ENCODE measurements around the gene TNS1.
A peak's percentile ranks its signal among the peaks of the same experiment; 100 is the strongest.

The TNS1 gene

DNA sequence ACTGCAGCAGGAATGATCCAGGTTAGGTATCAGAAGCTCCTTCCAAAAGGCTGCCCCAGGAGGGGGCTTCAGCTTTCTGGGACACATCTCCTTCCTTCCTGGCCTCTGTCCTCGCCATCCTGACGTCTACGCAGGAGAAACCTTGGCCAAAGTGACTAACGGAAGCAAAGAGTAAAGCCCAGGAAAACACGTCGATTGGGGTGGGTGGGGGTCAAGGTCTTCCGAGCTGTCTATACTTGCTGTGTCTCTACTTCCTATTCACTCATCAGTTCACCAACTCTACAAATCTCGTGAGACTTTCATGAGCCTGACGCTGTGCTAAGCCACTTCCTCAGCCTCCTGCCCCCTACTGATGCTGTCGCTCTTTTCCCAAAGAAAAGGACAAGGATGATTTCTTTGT lies 212.6 kb downstream of the TNS1 start:
- DNase-seq (ENCODE audit: low read depth in 1 of 2, low spot score in 1 of 2) = peak in 1 of 2 experiments; percentile 22
- H3K27me3 ChIP-seq (ENCODE audit: insufficient read depth, poor library complexity, severe bottlenecking) = no peaks in the 10 kb centered on the region
- no peak overlapping the region for H3K27ac ChIP-seq (replicated peaks)
- peak; percentile 30; the same call in 1 of the 2 replicates for TF ChIP-seq SPI1 (IDR thresholded peaks at IDR 0.05; ENCODE audit: borderline replicate concordance, low read depth)
- no peak for TF ChIP-seq GABPA (IDR thresholded peaks at IDR 0.05; ENCODE audit: low read depth)
- H3K4me3 ChIP-seq (replicated peaks; ENCODE audit: insufficient read depth, low read length) = peak overlapping the region; percentile 23

GRCh38 chr2:217789736-217790181 lies 213.0 kb downstream of the TNS1 start:
- peak; percentile 34; the same call in 1 of the 2 replicates for TF ChIP-seq SPI1 (IDR thresholded peaks at IDR 0.05; ENCODE audit: borderline replicate concordance, low read depth)
- TF ChIP-seq CTCF (IDR thresholded peaks at IDR 0.05; ENCODE audit: insufficient read depth, low read length) = no peak
- peak overlapping the region; percentile 23 for H3K4me3 ChIP-seq (replicated peaks; ENCODE audit: insufficient read depth, low read length)
- no peak overlapping the region for H3K27ac ChIP-seq (replicated peaks)
- no peaks in the 10 kb centered on the region for H3K27me3 ChIP-seq (ENCODE audit: insufficient read depth, poor library complexity, severe bottlenecking)
- no peak for DNase-seq (ENCODE audit: low read depth in 1 of 2, low spot score in 1 of 2)

DNA sequence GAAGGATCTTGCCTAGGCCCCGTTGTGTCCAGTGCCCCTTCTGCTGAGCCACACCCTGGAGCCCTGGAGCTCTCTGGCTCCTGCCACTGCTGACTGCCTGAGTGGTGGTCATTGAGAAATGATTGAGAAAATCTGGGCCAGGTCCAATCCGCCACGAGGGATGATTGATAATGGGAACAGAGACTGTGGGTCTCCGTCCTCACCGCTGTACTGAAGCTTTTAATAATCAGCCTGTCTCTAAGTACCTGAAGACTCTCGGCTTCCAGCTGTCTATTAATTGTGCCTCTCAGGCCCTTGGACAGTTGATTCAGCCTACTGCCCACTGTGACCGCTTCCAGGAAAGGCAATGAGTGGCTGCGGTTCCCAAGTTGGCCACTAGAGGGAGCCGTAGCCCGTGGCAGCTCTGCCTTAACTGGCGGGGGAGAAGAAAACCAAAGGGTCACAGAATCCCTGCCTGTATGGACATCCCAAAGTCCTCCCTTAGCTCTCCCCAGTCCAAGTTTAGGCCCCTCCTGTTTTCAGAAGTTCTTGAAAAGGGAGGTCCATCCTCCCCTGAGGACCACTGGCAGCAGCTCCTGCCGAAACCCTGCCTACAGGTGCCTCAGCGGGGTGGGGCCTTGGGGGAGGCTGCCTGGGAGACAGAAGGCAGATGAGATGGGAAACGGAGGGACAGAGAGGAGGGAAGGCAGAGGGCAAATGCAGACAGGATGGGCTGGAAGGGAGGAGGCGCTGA lies 213.6 kb downstream of the TNS1 start:
- Histone ChIP-seq H3K27me3 (ENCODE audit: insufficient read depth, poor library complexity, severe bottlenecking) (no peaks in the 10 kb centered on the region), H3K27ac (replicated peaks) (no peak overlapping the region), H3K4me3 (replicated peaks; ENCODE audit: insufficient read depth, low read length) (peak overlapping the region; percentile 23; the same call in 1 of the 2 replicates)
- DNase-seq (ENCODE audit: low read depth in 1 of 2, low spot score in 1 of 2) = peak; percentile 36 to 68
- no peak for TF ChIP-seq GABPA (IDR thresholded peaks at IDR 0.05; ENCODE audit: low read depth)
- TF ChIP-seq CTCF (IDR thresholded peaks at IDR 0.05; ENCODE audit: insufficient read depth, low read length) = peak; percentile 99
- TF ChIP-seq REST (IDR thresholded peaks at IDR 0.05; ENCODE audit: insufficient replicate concordance, low read depth) = no peak
- no peak for TF ChIP-seq SPI1 (IDR thresholded peaks at IDR 0.05; ENCODE audit: borderline replicate concordance, low read depth)

DNA sequence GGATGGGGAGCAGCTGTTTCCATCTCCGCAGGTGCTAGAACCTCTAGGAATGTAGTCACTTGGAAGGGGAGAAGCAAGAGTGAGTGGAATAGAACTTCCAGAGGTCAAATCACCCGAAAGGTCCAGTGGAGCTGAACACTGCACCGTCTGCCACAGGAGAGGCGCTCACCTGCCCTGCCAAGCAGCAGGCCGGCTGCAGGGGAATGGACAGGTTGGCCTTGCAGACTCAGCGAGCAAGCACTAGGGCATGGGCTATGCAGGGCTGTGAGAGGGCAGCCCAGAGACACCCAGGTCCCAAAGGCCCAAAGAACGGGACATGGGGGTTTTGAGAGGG lies 214.2 kb downstream of the TNS1 start:
- DNase-seq (ENCODE audit: low read depth in 1 of 2, low spot score in 1 of 2) = no peak
- H3K4me3 ChIP-seq (replicated peaks; ENCODE audit: insufficient read depth, low read length) = no peak overlapping the region

More for the DNA sequence above, 214.2 kb downstream of the TNS1 start:
- TF ChIP-seq SPI1 (IDR thresholded peaks at IDR 0.05; ENCODE audit: borderline replicate concordance, low read depth) (no peak), CTCF (IDR thresholded peaks at IDR 0.05; ENCODE audit: insufficient read depth, low read length) (no peak), POLR2AphosphoS5 (IDR thresholded peaks at IDR 0.05; ENCODE audit: low read depth) (no peak), GABPA (IDR thresholded peaks at IDR 0.05; ENCODE audit: low read depth) (no peak), REST (IDR thresholded peaks at IDR 0.05; ENCODE audit: insufficient replicate concordance, low read depth) (no peak)
- Histone ChIP-seq H3K27ac (replicated peaks) (no peak overlapping the region), H3K27me3 (ENCODE audit: insufficient read depth, poor library complexity, severe bottlenecking) (no peaks in the 10 kb centered on the region)
